HG03442 (cell line): ENCODE results near the gene WNT3.
"Not testable (repeated sequence)": the region's sequence is repeated elsewhere in the genome, so short reads cannot be mapped to it uniquely, and the experiment has no call there.

Experiments used
- ATAC-seq: cut with Tn5 transposase; IDR thresholded peaks from one replicate; pipeline ENCODE4 v1.9.1; 2021; ENCODE audit warnings: mild to moderate bottlenecking, moderate library complexity; ENCODE audit not compliant: unreplicated experiment

WNT3 gene

DNA sequence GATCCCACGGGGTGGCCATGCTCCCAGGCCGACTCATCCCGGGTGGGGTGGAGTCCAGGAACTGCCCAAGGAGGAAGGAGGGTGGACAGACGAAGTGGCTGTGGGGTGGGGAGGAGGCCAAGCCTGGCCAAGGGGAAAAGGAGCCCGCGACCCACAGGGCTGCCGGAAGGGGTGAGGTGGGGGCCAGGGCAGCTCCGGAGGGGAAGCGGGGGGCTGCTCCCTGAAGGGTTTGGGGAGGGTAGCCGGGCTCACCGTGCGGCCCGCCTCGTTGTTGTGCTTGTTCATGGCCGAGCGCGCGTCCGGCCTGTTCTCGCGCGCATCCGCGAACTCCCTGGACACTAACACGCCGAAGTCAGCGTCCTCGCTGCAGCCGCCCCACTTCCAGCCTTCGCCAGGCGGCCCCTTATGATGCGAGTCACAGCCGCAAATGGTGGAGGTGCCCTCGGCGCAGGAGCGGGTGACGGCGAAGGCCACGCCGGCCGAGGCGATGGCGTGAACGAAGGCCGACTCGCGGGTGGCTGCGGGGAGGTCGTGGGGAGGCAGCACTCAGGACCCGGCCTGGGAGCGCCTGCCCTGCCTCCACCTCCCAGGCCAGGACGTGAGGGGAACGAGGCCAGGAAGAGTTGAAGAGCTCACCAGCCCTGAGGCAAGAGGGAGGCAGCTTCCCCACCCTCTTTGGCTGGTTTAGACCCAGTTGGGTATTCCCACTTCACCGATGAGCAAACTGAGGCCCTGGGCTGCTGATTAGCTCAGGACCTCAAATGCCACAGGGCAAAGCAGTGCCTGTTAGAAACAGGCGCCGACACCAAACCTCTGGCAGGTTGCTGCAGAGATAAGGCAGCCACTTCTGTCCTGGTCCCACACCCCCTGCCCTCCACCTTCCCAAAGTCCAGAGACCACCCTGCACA lies 48.7 kb downstream of the WNT3 start:
- no peak for ATAC-seq

DNA sequence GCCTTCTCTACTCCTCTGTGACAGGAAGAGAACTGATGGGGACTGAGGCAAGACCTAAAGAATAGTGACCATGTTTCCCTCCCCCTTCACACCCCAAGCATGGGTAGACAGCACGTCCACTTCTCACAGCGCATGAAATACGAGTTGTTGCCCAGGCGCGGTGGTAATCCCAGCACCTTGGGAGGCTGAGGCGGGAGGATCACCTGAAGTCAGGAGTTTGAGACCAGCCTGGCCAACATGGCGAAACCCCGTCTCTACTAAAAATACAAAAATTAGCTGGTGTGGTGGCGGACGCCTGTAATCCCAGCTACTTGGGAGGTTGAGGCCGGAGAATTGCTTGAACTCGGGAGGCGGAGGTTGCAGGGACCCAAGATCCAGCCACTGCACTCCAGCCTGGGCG lies 49.6 kb downstream of the WNT3 start:
- ATAC-seq = not testable (repeated sequence)

- ATAC-seq = no peak
Measured at GRCh38 chr17:46768540-46768870, 50.0 kb downstream of the WNT3 start.

DNA sequence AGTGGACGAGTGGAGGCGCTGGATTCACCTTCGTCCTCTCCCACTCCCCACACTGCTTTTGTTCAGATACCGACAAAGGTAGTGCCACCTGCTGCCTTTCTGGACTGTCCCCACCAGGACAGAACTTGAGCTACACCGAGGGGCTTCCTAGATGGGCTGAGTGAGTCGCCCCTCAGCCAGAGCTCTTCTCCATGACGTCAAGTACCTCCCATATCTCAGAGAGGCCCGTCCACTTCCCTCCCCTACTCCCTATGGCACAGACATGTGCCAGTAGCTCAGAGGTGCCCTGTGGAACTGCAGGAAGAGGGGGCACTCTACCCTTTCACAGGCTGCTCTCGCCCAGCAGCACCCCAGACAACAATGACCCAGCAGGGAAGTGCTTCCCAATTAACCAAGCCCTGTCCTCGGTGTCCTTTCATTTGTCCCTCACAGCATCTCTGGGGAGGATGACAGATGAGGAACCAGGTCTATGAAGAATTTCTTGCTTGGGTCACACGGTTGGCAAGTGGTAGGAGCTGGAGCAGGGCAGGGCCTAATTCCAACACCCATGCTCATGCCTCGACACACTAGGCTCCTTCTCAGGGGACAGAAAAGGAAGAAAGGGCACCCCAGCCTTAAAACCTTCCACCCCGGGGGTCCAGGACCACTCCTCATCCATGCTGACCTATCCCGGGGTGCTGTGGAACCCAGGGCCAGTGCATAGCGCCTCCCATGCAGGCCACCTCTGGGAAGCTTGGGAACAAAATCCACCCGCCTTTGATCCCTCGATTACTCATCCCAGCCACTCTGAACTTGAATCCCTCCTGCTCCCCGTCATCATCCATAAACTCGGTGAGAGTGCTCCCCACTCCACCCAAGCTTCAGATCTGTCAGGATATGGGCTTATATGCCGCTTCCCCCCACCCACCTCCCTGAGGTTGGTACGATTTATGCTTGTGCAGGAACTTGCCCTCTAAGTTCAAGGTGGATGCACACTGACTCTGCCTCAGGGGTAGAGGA lies 51.7 kb downstream of the WNT3 start:
- no peak for ATAC-seq

DNA sequence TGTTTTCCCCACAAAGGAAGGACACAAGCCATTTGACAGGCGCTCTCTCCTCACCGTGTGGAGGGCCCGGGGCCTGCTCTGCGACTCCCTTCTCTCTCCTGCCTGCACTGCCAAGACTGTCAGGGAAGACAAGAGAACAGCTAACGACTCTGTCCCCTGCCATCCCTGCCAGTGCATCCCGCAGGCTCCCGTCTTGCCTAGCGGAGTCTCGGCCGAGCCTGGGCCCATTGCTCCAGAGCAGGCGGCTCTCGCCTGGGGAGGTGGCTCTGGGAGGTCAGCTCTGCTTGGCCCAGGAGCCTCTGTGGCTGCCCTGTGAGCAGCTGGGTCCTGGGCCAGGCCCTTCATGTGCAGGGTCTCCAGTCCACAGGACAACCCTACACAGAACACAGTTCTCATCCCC lies 53.0 kb downstream of the WNT3 start:
- ATAC-seq = no peak

DNA sequence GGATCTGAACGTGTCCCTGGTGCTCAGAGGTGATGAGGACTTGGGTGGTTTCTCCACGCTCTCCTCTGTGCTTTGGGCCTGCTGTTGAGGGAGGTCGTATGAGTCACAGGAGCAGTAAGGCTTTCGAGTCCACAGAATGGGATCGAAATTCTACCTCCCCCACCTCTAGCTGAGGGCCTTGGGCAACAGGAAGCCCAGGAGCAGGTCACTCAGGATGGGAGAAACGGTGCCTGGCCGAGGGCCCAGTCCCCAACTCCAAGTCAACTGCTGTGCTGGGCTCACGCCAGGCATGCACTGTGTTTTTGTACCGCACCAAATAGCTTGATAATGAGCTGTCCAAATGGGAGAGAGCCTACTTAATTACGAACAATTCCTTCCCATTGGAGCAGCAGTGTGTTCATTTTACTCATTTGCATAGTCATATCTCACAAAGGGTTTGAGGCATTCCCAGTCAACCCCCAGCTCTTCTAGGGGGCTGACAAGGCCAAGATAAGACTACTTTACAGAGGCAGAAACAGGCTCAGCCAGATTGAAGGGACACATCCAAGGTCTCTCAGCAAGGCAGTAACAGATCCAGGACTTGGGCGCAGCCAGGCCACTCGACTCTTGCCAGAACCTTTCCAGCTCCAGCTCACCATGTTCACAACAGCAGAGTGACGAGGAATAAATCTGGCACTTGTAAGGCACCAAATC lies 53.6 kb downstream of the WNT3 start:
- no peak for ATAC-seq

DNA sequence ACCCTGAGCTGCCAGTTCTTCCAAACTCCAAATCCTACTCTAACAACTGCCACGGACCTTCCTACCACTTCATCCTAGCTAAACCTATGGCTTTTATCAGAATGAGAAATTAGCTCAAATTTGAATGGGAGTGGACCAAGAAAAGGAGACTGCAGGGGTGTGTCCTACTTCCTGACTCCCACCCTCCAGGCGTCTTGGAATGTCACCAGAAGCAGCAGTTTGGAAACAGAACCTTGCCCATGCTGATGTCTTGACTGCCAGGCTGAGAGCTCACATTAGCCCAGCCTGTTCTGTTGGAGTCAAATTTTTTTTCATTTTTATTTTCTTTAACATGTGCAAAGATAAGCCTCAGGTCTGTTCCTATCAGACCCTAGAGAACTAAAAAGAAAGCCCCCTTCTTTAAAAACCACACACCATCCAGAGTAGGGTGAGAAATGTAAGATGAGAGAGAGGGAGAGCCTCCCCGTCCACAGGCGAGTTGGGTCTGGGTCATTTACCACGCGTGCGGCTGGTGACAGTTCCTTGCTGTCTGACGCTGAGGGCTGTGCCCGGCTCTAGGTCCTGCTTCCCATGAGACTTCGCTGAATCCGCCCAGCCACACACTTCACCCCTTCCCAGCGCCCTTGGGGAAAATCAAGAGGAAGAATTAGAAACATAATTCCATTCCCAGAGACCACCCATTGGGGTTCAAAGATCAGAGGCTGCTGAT lies 54.3 kb downstream of the WNT3 start:
- no peak for ATAC-seq

DNA sequence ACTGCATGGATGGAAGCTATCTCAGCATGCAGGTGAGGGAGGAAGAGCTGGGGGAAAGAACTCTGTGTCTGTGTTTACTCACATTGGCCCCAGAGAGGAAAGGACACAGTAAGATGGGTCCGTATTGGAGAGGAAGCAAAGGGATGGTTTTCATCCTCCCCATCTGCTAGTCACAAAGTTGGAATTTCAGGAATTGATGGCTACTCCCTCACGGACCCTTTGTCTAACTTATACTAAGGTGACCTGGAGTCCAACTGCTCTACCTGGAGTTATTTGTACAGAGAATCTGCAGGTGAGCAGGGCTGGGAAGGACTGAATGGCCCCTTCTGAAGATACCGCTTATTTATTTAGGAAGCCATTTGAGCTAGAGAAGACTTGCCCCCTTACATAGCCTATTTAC lies 55.1 kb downstream of the WNT3 start:
- no peak for ATAC-seq

GRCh38 chr17:46759141-46759540 lies 59.4 kb downstream of the WNT3 start:
- ATAC-seq = no peak

DNA sequence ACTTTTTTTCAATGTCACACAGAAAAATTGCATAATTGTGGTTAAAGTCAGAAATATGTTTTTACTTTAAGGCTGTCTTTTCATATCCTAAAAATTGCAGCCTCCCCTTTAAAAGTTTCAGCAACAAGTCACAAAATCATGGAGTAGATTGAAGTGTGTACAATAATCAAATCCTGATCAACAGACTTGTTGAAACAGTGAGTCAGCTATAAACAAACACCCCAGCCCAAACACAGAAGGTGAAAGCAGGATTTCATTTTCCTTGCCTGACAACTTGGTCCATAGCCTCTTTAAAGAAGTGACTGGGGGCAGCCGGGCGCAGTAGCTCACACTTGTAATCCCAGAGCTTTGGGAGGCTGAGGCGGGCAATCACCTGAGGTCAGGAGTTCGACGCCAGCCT lies 59.9 kb downstream of the WNT3 start:
- ATAC-seq = no peak

- ATAC-seq = not testable (repeated sequence)
Measured at GRCh38 chr17:46757588-46757987, 60.9 kb downstream of the WNT3 start.

GRCh38 chr17:46756861-46757260 lies 61.6 kb downstream of the WNT3 start:
- ATAC-seq = no peak

- no peak for ATAC-seq
Measured at GRCh38 chr17:46756081-46756735, 62.3 kb downstream of the WNT3 start.

DNA sequence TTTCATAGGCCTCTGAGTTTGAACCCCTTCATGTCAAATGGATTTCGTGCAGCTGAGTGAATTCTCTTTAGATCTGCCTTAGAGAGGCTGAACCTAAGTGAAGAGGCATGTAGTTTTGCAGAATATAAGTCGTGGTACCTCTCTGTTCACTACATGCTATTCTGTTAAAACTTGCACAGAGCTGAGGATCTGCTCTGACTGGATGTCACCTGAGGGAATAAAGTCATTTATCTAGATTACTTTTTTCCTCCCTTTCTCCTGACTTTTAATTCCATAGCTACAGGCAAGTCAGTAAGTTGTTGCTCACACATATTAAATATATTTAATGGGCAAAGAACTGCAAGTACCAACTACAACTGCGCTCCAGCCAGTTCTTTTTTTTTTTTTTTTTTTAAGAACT lies 64.7 kb downstream of the WNT3 start:
- ATAC-seq = no peak

DNA sequence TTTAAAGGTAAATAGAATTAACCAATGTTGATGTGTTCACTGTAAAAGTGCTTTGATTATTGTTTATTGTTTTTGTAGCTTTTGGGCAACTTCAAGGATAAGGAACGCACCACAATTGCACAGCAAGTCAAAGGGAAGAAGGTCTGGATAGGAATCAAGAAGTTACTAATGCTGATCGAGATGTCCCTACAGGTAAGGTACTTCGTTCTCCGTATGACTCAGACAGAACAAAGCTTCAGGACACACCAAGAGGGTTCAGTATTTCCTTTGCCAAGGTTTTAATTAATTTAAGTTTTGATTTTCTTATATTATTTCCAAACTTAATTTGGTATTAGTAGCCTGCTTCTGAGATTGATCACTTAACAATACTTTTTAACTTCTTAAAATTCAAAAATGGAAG lies 67.1 kb downstream of the WNT3 start:
- no peak for ATAC-seq

DNA sequence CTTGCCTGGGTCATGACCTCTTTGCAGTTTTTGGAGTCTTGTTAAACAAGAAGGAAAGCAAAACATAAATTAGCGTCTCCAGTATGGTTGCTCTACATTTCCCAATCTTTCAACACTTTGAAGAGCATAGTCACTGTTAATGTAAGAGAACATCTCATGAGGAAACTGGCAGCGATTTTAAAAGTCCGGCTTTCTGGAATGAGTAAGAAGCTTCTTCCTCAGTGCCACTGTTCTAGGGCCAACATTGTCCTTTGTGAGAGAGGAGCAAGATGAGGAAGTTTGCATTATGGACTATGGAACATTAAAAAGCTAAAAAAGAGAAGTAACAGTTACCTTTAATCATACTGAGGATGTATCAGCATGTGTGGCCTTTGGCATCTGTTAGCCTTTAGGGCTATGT lies 73.1 kb downstream of the WNT3 start:
- ATAC-seq = no peak

DNA sequence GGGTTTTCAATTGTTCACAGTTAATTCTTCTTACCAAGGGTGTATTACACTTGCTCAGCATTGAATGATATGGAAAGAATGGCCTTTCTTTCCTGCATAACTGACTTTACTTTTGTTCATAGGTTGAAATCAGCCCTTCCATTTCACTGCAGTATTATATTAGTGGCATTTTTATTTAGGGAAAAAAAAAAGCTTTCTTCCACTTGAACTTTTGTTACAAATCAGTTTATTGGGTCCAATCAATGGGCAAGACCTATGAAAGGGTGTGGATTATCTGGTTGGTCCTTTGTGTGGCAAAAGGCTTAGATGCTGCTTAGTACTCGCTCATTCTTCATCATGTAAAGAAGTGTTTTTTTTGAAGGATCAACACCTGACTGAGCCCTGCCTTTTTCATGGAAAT lies 74.1 kb downstream of the WNT3 start:
- ATAC-seq = no peak

DNA sequence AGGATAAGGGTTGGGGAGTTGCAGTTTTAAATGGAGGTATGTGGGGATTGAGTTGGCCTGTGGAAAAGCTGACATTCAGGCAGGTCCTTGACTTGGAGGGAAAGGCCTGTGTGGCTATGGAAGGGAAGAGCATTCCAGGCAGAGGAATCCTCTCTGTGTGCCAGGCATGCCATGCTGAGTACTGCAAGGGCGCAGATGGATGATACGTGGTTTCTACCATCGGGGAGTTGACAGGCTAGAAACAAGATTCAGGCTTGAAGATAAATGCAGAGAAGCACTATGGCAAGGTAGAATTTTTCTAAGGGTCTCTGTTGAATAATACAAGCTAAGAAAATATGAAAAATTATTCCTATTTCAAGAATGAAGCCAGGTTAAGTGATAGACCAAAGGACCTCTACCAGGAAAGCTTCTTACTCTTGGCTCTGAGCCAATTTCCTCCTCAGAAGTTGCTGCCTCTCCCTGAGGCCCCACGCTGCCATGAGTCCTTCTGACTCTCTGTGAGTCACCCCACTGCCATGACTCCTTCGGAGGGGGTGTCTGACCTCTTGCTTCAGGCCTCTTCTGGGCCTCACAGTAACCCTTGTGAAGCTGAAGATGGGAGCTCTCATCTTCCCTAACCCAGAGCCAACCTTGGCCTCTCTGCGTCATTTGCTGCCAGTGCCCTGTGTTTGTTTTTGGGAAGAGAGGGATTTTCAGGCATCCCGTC lies 75.8 kb downstream of the WNT3 start:
- ATAC-seq = no peak

- ATAC-seq = no peak
Measured at GRCh38 chr17:46741122-46741730, 77.3 kb downstream of the WNT3 start.
